H9 (cell line): Measurements from ENCODE around the gene WWC1. TPM values are rescaled to one million over a fixed set of nuclear protein-coding genes. Genes with fewer than 3 reads are reported as not detected.

Experiments
- DNase-seq: peaks from one replicate; pipeline ENCODE4 v3.0.0-alpha.2; 2017
- H2AFZ ChIP-seq: one replicate; pipeline ENCODE4 v1.6.1; 2013; ENCODE audit warnings: mild to moderate bottlenecking, low read length, control low read depth, moderate library complexity
- H2AK5ac ChIP-seq: 2 replicates; pipeline ENCODE4 v1.6.1; 2013; ENCODE audit warnings: low read length, control low read depth, mixed read lengths; ENCODE audit not compliant: insufficient read length
- H2BK120ac ChIP-seq: one replicate; pipeline ENCODE4 v1.6.1; 2013; ENCODE audit warnings: low read depth, mild to moderate bottlenecking, low read length, control low read depth, inconsistent platforms; ENCODE audit not compliant: poor library complexity, severe bottlenecking
- H2BK12ac ChIP-seq: 2 replicates; pipeline ENCODE4 v1.6.1; 2013; ENCODE audit warnings: low read length, control low read depth, mixed read lengths, low read depth; ENCODE audit not compliant: insufficient read length
- H2BK15ac ChIP-seq: 2 replicates; pipeline ENCODE4 v1.6.1; 2013; ENCODE audit warnings: low read depth, low read length, control low read depth
- H2BK20ac ChIP-seq: one replicate; pipeline ENCODE4 v1.6.1; 2013; ENCODE audit warnings: low read depth, mild to moderate bottlenecking, low read length, control low read depth, inconsistent platforms; ENCODE audit not compliant: poor library complexity, severe bottlenecking
- H2BK5ac ChIP-seq: 2 replicates; pipeline ENCODE4 v1.6.1; 2013; ENCODE audit warnings: low read length, control low read depth, mixed read lengths; ENCODE audit not compliant: insufficient read length
- H3K14ac ChIP-seq: 2 replicates; pipeline ENCODE4 v1.6.1; 2013; ENCODE audit warnings: low read length, control low read depth; ENCODE audit not compliant: insufficient read depth
- H3K18ac ChIP-seq: 2 replicates; pipeline ENCODE4 v1.6.1; 2013; ENCODE audit warnings: low read depth, mild to moderate bottlenecking, mixed read lengths, low read length, control low read depth; ENCODE audit not compliant: insufficient read length
- H3K23ac ChIP-seq: 2 replicates; pipeline ENCODE4 v1.6.1; 2013; ENCODE audit warnings: low read length, control low read depth, mixed read lengths, low read depth; ENCODE audit not compliant: insufficient read length
- H3K23me2 ChIP-seq: 2 replicates; pipeline ENCODE4 v1.6.1; 2013; ENCODE audit warnings: low read depth, mild to moderate bottlenecking, mixed read lengths, low read length, control low read depth; ENCODE audit not compliant: insufficient read length, poor library complexity, severe bottlenecking
- H3K27ac ChIP-seq: 2 replicates; pipeline ENCODE4 v1.5.1; 2013; ENCODE audit warnings: low read length, control low read depth, mixed read lengths, low read depth; ENCODE audit not compliant: insufficient read length
- H3K27me3 ChIP-seq: 2 replicates; pipeline ENCODE4 v1.6.1; 2013; ENCODE audit warnings: low read length, control low read depth, inconsistent platforms; ENCODE audit not compliant: insufficient read depth
- H3K4ac ChIP-seq: 2 replicates; pipeline ENCODE4 v1.6.1; 2013; ENCODE audit warnings: low read depth, mild to moderate bottlenecking, control low read depth, inconsistent platforms, low read length, moderate library complexity
- H3K4me1 ChIP-seq: 2 replicates; pipeline ENCODE4 v1.6.1; 2013; ENCODE audit warnings: low read length, control low read depth, inconsistent platforms; ENCODE audit not compliant: insufficient read depth
- H3K4me2 ChIP-seq: 2 replicates; pipeline ENCODE4 v1.6.1; 2013; ENCODE audit warnings: low read length, control low read depth, mixed read lengths; ENCODE audit not compliant: insufficient read length, insufficient read depth
- H3K56ac ChIP-seq: 2 replicates; pipeline ENCODE4 v1.6.1; 2013; ENCODE audit warnings: low read depth, mild to moderate bottlenecking, mixed read lengths, low read length, control low read depth; ENCODE audit not compliant: insufficient read length
- H3K79me1 ChIP-seq: 2 replicates; pipeline ENCODE4 v1.6.1; 2013; ENCODE audit warnings: low read depth, mild to moderate bottlenecking, moderate library complexity, low read length, control low read depth, inconsistent platforms; ENCODE audit not compliant: insufficient read depth, poor library complexity, severe bottlenecking
- H3K79me2 ChIP-seq: 2 replicates; pipeline ENCODE4 v1.6.1; 2013; ENCODE audit warnings: low read length, control low read depth, inconsistent platforms; ENCODE audit not compliant: insufficient read depth
- H3K9ac ChIP-seq: 2 replicates; pipeline ENCODE4 v1.6.1; 2013; ENCODE audit warnings: low read length, control low read depth, mixed read lengths; ENCODE audit not compliant: insufficient read length; ENCODE audit errors: extremely low read depth
- H3K9me3 ChIP-seq: one replicate; pipeline ENCODE4 v1.6.1; 2013; ENCODE audit warnings: low read depth, low read length, inconsistent platforms; ENCODE audit not compliant: control insufficient read depth
- H3T11ph ChIP-seq: one replicate; pipeline ENCODE4 v1.6.1; 2013; ENCODE audit warnings: mild to moderate bottlenecking, low read length, control low read depth, inconsistent platforms
- H4K20me1 ChIP-seq: one replicate; pipeline ENCODE4 v1.6.1; 2013; ENCODE audit not compliant: control insufficient read depth, insufficient read length, insufficient read depth
- H4K5ac ChIP-seq: 2 replicates; pipeline ENCODE4 v1.6.1; 2013; ENCODE audit warnings: low read depth, mild to moderate bottlenecking, mixed read lengths, low read length, control low read depth; ENCODE audit not compliant: insufficient read length
- H4K8ac ChIP-seq: replicated peaks from 2 replicates; pipeline ENCODE4 v1.6.1; 2013; ENCODE audit warnings: low read length, control low read depth, mixed read lengths, low read depth; ENCODE audit not compliant: insufficient read length
- H4K91ac ChIP-seq: 2 replicates; pipeline ENCODE4 v1.6.1; 2013; ENCODE audit warnings: low read depth, mild to moderate bottlenecking, moderate library complexity, mixed read lengths, low read length, control low read depth; ENCODE audit not compliant: insufficient read length
- H3K27ac Mint-ChIP-seq, 3 experiments: 2 replicates in 2 of 3; 3 replicates in 1 of 3; pipeline ENCODE4 v1.8.0; 2020 to 2021; ENCODE audit warnings: mixed read lengths in 3 of 3, mild to moderate bottlenecking in 1 of 3, moderate library complexity in 1 of 3
- H3K27me3 Mint-ChIP-seq: 2 replicates; pipeline ENCODE4 v1.8.0; 2021; ENCODE audit warnings: low read depth, mild to moderate bottlenecking, moderate library complexity, mixed read lengths
- H3K36me3 Mint-ChIP-seq, 3 experiments: 2 replicates in 2 of 3; 3 replicates in 1 of 3; pipeline ENCODE4 v1.8.0; 2020 to 2021; ENCODE audit warnings: low read depth in 3 of 3, mixed read lengths in 3 of 3; ENCODE audit not compliant: insufficient read depth in 1 of 3
- H3K4me1 Mint-ChIP-seq, 2 experiments: 2 replicates each; pipeline ENCODE4 v1.8.0; 2020; ENCODE audit warnings: mixed read lengths in 2 of 2
- H3K4me3 Mint-ChIP-seq, 2 experiments: 2 replicates in 1 of 2; 3 replicates in 1 of 2; pipeline ENCODE4 v1.8.0; 2020 to 2021; ENCODE audit warnings: mild to moderate bottlenecking in 2 of 2, mixed read lengths in 2 of 2, moderate library complexity in 1 of 2
- H3K9me3 Mint-ChIP-seq, 2 experiments: 2 replicates in 1 of 2; 3 replicates in 1 of 2; pipeline ENCODE4 v1.8.0; 2020; ENCODE audit warnings: mild to moderate bottlenecking in 2 of 2, mixed read lengths in 2 of 2, moderate library complexity in 1 of 2
- WGBS: extraction: QIAGEN DNeasy Blood & Tissue Kit; methylation state at CpG from one replicate; pipeline ENCODE4 v1.1.7; 2013; ENCODE audit warnings: missing lambda C conversion rate, low lambda C conversion rate, mixed read lengths; ENCODE audit not compliant: insufficient read length; ENCODE audit errors: extremely low coverage; 5-methylcytosine and 5-hydroxymethylcytosine counted together
- total RNA-seq: library from RNA; stranded (reverse); gene quantifications from 2 replicates; pipeline ENCODE4 v1.2.1, GENCODE V29; 2021
- TF ChIP-seq, protein P1 (sequence below): fragments of 200-600 bp; sonication (generic); conservative IDR thresholded peaks from 3 replicates; pipeline ENCODE4 v1.8.0; 2021; ENCODE audit warnings: antibody characterized with exemption, mild to moderate bottlenecking

Gene WWC1
- total RNA-seq, 1 experiment from 2014 or later: 28.2 TPM

DNA sequence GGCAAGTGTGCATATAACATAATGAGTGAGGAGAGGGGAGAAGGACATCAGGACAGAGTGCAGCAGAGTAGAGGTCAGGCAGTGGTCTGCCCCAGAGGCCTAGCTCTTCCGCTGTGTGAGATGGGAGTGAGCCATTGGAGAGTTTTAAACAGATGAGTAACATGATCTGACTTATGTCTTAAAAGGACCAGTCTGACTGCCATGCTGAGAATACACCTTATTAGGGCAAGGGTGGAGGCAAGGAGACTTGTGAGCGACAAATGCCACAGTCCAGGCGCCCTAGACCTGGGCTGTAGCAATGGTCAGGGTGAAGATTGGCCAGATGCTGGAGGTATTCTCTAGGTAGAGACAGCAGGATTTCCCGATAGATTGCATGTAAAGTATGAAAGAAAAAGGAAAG lies 83.1 kb downstream of the WWC1 start:
- Histone ChIP-seq H4K5ac (no peak overlapping the region), H3K27me3 (no peaks in the 10 kb centered on the region), H2BK20ac (no peak overlapping the region), H3K4me2 (no peak overlapping the region), H3K56ac (no peak overlapping the region), H4K91ac (no peak overlapping the region), H2BK5ac (no peak overlapping the region), H3K9ac (no peak overlapping the region), H4K20me1 (no peaks in the 10 kb centered on the region), H3K23ac (no peak overlapping the region), H3K79me2 (no peaks in the 10 kb centered on the region), H3T11ph (no peak overlapping the region), H2AK5ac (no peak overlapping the region), H3K18ac (no peak overlapping the region), H2BK12ac (no peak overlapping the region), H3K9me3 (no peaks in the 10 kb centered on the region), H3K27ac (no peak overlapping the region), H3K23me2 (no peaks in the 10 kb centered on the region), H2AFZ (no peak overlapping the region), H2BK15ac (no peak overlapping the region), H3K4me1 (no peaks in the 10 kb centered on the region), H4K8ac (no peak overlapping the region), H2BK120ac (no peak overlapping the region), H3K14ac (no peak overlapping the region), H3K79me1 (no peaks in the 10 kb centered on the region), H3K4ac (no peak overlapping the region)
- no CpG with 5 or more reads among the region's 4 CpGs for WGBS
- H3K27ac Mint-ChIP-seq: no peak overlapping the region
- DNase-seq: no peak
- TF ChIP-seq, protein P1, sequence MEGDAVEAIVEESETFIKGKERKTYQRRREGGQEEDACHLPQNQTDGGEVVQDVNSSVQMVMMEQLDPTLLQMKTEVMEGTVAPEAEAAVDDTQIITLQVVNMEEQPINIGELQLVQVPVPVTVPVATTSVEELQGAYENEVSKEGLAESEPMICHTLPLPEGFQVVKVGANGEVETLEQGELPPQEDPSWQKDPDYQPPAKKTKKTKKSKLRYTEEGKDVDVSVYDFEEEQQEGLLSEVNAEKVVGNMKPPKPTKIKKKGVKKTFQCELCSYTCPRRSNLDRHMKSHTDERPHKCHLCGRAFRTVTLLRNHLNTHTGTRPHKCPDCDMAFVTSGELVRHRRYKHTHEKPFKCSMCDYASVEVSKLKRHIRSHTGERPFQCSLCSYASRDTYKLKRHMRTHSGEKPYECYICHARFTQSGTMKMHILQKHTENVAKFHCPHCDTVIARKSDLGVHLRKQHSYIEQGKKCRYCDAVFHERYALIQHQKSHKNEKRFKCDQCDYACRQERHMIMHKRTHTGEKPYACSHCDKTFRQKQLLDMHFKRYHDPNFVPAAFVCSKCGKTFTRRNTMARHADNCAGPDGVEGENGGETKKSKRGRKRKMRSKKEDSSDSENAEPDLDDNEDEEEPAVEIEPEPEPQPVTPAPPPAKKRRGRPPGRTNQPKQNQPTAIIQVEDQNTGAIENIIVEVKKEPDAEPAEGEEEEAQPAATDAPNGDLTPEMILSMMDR: no peak
- H3K4me3 Mint-ChIP-seq: no peak overlapping the region
- no peaks in the 10 kb centered on the region for H3K27me3 Mint-ChIP-seq
- H3K4me1 Mint-ChIP-seq: peaks cover 0 to 9% of the 10 kb centered on the region in 2 experiments; a peak in 1 of 4 replicates
- H3K36me3 Mint-ChIP-seq: 0 out of 7 replicates have a peak, but pooled peaks cover 0 to 4% (median 0%) of the 10 kb centered on the region in 3 experiments
- H3K9me3 Mint-ChIP-seq: no peaks in the 10 kb centered on the region
